ENCODE data around the gene NPC1L1.

- TF ChIP-seq EZH2 (IDR thresholded peaks at IDR 0.05; ENCODE audit: borderline replicate concordance) (no peak), CTCF (IDR thresholded peaks at IDR 0.05; ENCODE audit: poor library complexity) (no peak), EZH2phosphoT487 (IDR thresholded peaks at IDR 0.05; ENCODE audit: low read depth, severe bottlenecking, unreplicated experiment) (no peak)
Observed at GRCh38 chr7:44568771-44569560, 27.8 kb upstream of the NPC1L1 start.

All from hepatocyte (in vitro differentiated cells).